ENCODE results near the gene DTNBP1.

- TF ChIP-seq CTCF (IDR thresholded peaks at IDR 0.05) (no peak), POLR2A (IDR thresholded peaks at IDR 0.05) (no peak)
These were observed 178.7 kb downstream of the DTNBP1 start for GRCh38 chr6:15484140-15484539.

All from Peyer's patch (tissue), 4 donors.